Smooth muscle cell (in vitro differentiated cells): ENCODE results near the gene VSIG8. TPM values are rescaled to one million over a fixed set of nuclear protein-coding genes. Genes with fewer than 3 reads are reported as not detected.

Source experiments
- DNase-seq: peaks from one replicate; lab custom pipeline; 2025; ENCODE audit not compliant: unreplicated experiment; lab: John Stamatoyannopoulos, UW
- H2AFZ ChIP-seq: fragments of 200-600 bp; sonication (generic); 2 replicates; pipeline ENCODE4 v1.6.0; 2016; ENCODE audit warnings: antibody characterized with exemption, low read depth, mild to moderate bottlenecking
- H3F3A ChIP-seq: fragments of 200-600 bp; sonication (generic); 2 replicates; pipeline ENCODE4 v1.6.0; 2017; ENCODE audit warnings: antibody characterized with exemption, low read depth
- H3K27ac ChIP-seq: fragments of 200-600 bp; sonication (generic); 2 replicates; pipeline ENCODE4 v1.5.1; 2016; ENCODE audit warnings: low read depth, mild to moderate bottlenecking
- H3K27me3 ChIP-seq: fragments of 200-600 bp; sonication (generic); 2 replicates; pipeline ENCODE4 v1.6.1; 2016; ENCODE audit warnings: low read depth, mild to moderate bottlenecking
- H3K36me3 ChIP-seq: fragments of 200-600 bp; sonication (generic); 2 replicates; pipeline ENCODE4 v1.5.1; 2016; ENCODE audit warnings: low read depth
- H3K4me1 ChIP-seq: fragments of 200-600 bp; sonication (generic); 2 replicates; pipeline ENCODE4 v1.5.1; 2016; ENCODE audit warnings: low read depth
- H3K4me2 ChIP-seq: fragments of 200-600 bp; sonication (generic); 2 replicates; pipeline ENCODE4 v1.6.0; 2016; ENCODE audit warnings: mild to moderate bottlenecking
- H3K4me3 ChIP-seq: fragments of 200-600 bp; sonication (generic); 2 replicates; pipeline ENCODE4 v1.5.1; 2016; ENCODE audit warnings: mild to moderate bottlenecking
- H3K79me2 ChIP-seq: fragments of 200-600 bp; sonication (generic); 2 replicates; pipeline ENCODE4 v1.6.0; 2016; ENCODE audit warnings: low read depth, mild to moderate bottlenecking
- H3K9ac ChIP-seq: fragments of 200-600 bp; sonication (generic); 2 replicates; pipeline ENCODE4 v1.6.0; 2016; ENCODE audit warnings: low read depth
- H3K9me3 ChIP-seq: fragments of 200-600 bp; sonication (generic); replicated peaks from 2 replicates; pipeline ENCODE4 v1.5.1; 2016; ENCODE audit warnings: low read depth
- H4K20me1 ChIP-seq: fragments of 200-600 bp; sonication (generic); 2 replicates; pipeline ENCODE4 v1.6.0; 2016; ENCODE audit warnings: low read depth
- WGBS: methylation state at CpG from one replicate; pipeline ENCODE4 v1.1.7; 2016; ENCODE audit warnings: low lambda C conversion rate; 5-methylcytosine and 5-hydroxymethylcytosine counted together
- polyA plus RNA-seq: library from polyadenylated mRNA; unstranded; fragments of >200 nt; fragmentation: Nextera tagmentation; extraction: Ambion mirVana; gene quantifications from 2 replicates; pipeline ENCODE4 v1.2.1, GENCODE V29; 2016
- total RNA-seq: library from RNA; depleted of rRNA; stranded (reverse); fragments of >200 nt; gene quantifications from 2 replicates; pipeline ENCODE4 v1.2.3, GENCODE V29; 2014
- TF ChIP-seq, protein P1 (sequence below): fragments of 200-600 bp; sonication (generic); IDR thresholded peaks from 2 replicates; pipeline ENCODE4 v1.5.1; 2017; ENCODE audit warnings: borderline replicate concordance, mild to moderate bottlenecking, antibody characterized with exemption; ENCODE audit not compliant: insufficient read depth, poor library complexity, severe bottlenecking

Gene VSIG8
- total and polyA plus RNA-seq, 2 experiments from 2014 or later = 0.29 TPM; not detected in 1

DNA sequence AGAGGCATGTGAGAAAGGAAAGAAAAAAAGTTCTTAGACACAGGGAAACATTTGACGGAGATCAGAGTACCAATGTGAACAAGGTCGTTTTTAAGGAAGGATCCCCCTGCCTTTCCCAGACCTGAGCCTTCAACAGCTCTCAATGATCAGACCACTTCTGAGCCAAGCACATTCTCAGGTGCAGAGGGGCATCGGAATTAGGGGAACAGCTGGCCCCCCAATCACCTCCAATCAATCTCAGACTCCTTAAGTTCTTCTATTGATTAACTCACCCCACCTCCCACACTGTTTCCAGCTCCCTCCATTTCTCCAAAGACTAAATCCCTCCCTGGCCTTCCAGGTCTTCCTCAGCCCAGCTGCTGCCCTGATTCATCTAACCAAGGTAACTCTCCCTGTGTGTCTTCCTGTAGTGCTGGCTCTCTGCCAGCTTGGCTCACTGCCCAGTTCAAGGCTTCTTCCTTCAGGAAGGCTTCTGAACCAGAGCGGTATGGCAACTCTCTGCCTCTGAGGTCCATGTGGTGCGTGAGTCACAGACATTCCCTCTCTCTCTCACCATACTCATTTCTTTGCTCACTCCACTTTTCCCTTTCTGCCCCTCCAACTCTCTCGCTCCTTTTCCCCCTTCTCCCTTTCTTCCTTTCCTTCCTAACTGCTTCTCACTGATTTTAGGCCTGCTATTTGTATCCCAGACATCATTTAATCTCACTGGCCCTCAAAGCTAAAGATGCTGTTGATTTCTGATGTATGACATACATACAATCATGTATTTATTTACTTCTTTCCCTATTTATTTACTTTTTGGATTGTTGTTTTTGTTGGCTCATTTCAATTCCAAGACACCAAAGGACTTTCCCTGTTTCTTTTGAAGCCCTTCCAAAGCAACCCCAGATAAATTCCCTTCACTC, 19.4 kb upstream of the VSIG8 start:
- Histone ChIP-seq H3K9me3 (no peaks in the 10 kb centered on the region), H2AFZ (no peak overlapping the region), H3K4me1 (no peaks in the 10 kb centered on the region), H3K27ac (peak overlapping the region; percentile 90), H3K4me2 (peak overlapping the region; percentile 54), H3K9ac (peak overlapping the region; percentile 50), H3F3A (no peaks in the 10 kb centered on the region), H3K36me3 (no peaks in the 10 kb centered on the region), H3K27me3 (no peaks in the 10 kb centered on the region), H3K4me3 (no peak overlapping the region), H3K79me2 (no peaks in the 10 kb centered on the region), H4K20me1 (no peaks in the 10 kb centered on the region)
- DNase-seq = no peak
- TF ChIP-seq, protein P1, sequence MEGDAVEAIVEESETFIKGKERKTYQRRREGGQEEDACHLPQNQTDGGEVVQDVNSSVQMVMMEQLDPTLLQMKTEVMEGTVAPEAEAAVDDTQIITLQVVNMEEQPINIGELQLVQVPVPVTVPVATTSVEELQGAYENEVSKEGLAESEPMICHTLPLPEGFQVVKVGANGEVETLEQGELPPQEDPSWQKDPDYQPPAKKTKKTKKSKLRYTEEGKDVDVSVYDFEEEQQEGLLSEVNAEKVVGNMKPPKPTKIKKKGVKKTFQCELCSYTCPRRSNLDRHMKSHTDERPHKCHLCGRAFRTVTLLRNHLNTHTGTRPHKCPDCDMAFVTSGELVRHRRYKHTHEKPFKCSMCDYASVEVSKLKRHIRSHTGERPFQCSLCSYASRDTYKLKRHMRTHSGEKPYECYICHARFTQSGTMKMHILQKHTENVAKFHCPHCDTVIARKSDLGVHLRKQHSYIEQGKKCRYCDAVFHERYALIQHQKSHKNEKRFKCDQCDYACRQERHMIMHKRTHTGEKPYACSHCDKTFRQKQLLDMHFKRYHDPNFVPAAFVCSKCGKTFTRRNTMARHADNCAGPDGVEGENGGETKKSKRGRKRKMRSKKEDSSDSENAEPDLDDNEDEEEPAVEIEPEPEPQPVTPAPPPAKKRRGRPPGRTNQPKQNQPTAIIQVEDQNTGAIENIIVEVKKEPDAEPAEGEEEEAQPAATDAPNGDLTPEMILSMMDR = no peak
- WGBS = 53% methylated on average over 6 of the region's 6 CpGs

DNA sequence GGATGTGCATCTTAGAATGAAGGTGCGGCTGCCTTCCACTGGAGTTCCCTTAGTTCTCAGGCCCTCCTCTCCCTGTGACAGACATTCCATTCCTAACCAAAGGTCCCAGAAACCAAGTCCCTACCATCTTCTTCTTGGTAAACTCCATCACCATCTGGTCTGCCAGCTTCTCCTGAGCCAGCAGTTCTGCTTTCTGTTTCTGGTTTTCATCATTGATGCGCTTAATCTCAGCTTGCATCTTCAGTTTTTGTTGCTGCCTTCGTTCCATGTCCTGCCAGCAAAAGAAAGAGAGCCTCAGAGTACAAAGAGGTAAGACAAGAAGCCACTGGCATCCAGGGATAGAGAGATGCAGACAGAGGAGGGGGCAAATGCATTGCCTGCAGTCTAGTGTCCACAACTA, 18.0 kb upstream of the VSIG8 start:
- no peak overlapping the region for H3K4me3 ChIP-seq
- TF ChIP-seq, protein P1 = no peak
- no peaks in the 10 kb centered on the region for H4K20me1 ChIP-seq
- no peaks in the 10 kb centered on the region for H3F3A ChIP-seq
- no peaks in the 10 kb centered on the region for H3K4me1 ChIP-seq
- no peaks in the 10 kb centered on the region for H3K9me3 ChIP-seq
- no peaks in the 10 kb centered on the region for H3K36me3 ChIP-seq
- no peak overlapping the region for H3K4me2 ChIP-seq
- no peak overlapping the region for H2AFZ ChIP-seq
- no peaks in the 10 kb centered on the region for H3K27me3 ChIP-seq
- H3K79me2 ChIP-seq = no peaks in the 10 kb centered on the region
- H3K27ac ChIP-seq = no peak overlapping the region
- 84% methylated on average over 3 of the region's 3 CpGs for WGBS
- no peak for DNase-seq
- no peak overlapping the region for H3K9ac ChIP-seq

DNA sequence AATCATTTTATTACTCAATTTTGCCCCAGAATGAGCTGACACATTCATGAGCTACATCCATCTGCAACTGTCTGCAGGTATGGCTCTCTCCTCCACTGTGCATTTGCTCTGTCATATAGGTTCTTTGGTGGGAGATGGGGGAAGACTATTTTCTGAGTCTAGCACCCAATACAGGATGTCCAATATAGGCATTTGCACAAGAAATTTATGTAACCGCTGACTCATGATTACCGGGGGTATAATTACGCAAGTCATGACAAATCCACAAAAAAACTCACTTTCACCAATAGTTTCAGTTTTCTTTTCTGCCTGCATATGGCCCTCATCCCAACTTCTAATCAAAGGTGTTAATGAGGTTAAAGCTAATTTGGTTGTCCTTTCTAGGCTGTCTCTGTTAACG, 17.5 kb upstream of the VSIG8 start:
- Histone ChIP-seq H3K36me3 (no peaks in the 10 kb centered on the region), H3K79me2 (no peaks in the 10 kb centered on the region), H4K20me1 (no peaks in the 10 kb centered on the region), H3K4me2 (no peak overlapping the region), H3K4me1 (no peaks in the 10 kb centered on the region), H3K27me3 (no peaks in the 10 kb centered on the region), H3K4me3 (no peak overlapping the region), H3K9ac (no peak overlapping the region), H3F3A (no peaks in the 10 kb centered on the region), H2AFZ (no peak overlapping the region), H3K9me3 (no peaks in the 10 kb centered on the region), H3K27ac (no peak overlapping the region)
- DNase-seq = no peak
- whole genome bisulfite sequencing = 80% methylated on average over 4 of the region's 4 CpGs
- TF ChIP-seq, protein P1 = no peak
